ENCODE measurements around the gene UBAC2.

UBAC2 gene

DNA sequence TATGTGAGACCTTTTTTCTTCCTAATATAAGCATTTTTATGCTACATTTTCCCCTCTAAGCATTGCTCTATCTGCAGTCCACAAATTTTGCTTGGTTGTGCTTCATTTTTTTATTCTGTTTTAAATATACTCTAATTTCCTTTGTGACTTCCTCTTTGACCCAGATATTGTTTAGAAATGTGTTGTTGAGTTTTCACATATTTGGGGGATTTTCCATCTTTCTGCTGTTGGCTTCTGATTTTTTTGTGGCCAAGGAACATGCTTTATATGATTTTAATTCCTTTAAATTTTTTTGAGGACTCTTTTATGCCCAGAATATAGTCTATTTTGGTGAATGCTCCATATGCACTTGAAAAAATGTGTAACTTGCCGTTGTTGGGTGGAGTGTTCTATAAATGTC is 22.9 kb downstream of the UBAC2 start:
- TF ChIP-seq, protein P1, sequence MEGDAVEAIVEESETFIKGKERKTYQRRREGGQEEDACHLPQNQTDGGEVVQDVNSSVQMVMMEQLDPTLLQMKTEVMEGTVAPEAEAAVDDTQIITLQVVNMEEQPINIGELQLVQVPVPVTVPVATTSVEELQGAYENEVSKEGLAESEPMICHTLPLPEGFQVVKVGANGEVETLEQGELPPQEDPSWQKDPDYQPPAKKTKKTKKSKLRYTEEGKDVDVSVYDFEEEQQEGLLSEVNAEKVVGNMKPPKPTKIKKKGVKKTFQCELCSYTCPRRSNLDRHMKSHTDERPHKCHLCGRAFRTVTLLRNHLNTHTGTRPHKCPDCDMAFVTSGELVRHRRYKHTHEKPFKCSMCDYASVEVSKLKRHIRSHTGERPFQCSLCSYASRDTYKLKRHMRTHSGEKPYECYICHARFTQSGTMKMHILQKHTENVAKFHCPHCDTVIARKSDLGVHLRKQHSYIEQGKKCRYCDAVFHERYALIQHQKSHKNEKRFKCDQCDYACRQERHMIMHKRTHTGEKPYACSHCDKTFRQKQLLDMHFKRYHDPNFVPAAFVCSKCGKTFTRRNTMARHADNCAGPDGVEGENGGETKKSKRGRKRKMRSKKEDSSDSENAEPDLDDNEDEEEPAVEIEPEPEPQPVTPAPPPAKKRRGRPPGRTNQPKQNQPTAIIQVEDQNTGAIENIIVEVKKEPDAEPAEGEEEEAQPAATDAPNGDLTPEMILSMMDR (IDR thresholded peaks at IDR 0.05; ENCODE audit: control extremely low read depth, extremely low read depth, low read depth, missing control alignments) = no peak
- DNase-seq (ENCODE audit: extremely low spot score) = no peak
- ChIA-PET CTCF (interaction anchor here (1.7 kb wide), 1 partner anchor 43 kb away, joined by 6 read pairs; no protein-coding TSS in a partner anchor), POLR2A (no interaction called here)

DNA sequence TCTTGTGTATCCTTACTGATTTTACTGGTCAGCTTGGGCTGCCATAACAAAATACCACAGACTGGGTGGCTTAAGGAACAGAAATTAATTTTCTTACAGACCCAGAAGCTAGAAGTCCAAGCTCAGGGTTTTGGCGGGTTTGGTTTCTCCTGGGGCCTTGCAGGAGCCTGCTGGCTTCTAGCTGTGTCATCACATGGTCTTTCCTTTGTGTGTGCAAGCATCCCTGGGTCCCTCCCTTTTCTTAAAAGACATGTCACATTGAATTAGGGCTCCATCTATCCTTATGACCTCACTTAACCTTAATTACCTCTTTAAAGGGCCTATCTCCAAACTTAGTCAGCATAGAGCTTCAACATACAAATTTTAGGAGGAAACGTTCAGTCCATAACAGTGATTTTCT is 23.4 kb downstream of the UBAC2 start:
- POLR2A ChIA-PET = no interaction called here
- CTCF ChIA-PET = interaction anchor here (1.7 kb wide), 1 partner anchor 42 kb away, joined by 6 read pairs; no protein-coding TSS in a partner anchor
- TF ChIP-seq, protein P1 (IDR thresholded peaks at IDR 0.05; ENCODE audit: control extremely low read depth, extremely low read depth, low read depth, missing control alignments) = no peak
- DNase-seq (ENCODE audit: extremely low spot score) = no peak

DNA sequence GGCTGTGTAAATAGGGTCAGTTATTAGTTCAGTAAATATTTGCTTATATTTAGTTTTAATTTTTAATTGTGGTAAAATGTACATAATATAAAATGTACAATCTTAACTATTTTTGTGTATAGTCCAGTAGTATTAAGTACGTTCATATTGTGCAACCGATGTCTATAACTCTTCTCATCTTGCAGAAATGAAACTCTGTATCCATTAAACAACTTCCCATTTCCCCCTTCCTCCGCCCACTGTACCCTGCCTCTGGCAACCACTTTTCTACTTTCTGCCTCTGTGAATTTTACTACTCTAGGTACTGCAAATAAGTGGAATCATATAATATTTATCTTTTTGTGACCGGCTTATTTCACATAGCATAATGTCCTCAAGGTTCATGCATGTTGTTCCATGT is 24.4 kb downstream of the UBAC2 start:
- DNase-seq (ENCODE audit: extremely low spot score) = no peak
- ChIA-PET CTCF (interaction anchor here (0.8 to 1.4 kb wide), 2 partner anchors 41 to 74 kb away, joined by 3 read pairs; no protein-coding TSS in a partner anchor), POLR2A (no interaction called here)
- TF ChIP-seq, protein P1 (IDR thresholded peaks at IDR 0.05; ENCODE audit: control extremely low read depth, extremely low read depth, low read depth, missing control alignments) = no peak

DNA sequence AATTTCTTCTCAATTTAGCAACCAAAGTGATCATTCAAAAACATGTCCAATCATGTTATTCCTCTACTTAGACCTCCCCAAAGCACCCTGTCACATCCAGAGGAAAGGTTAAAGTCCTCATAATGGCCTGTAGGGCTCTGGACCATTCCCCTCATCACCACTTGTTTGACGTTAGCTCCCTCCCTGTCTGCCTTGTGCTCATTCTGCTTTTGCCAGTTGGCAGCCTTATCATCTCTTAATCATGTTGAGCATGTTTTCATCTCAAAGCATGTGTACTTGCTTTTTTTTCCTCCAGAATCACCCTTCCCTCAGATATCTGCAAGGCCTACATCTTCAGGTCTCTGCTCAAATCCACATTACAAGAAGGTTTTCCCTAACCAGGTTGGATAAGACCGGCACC is 25.9 kb downstream of the UBAC2 start:
- TF ChIP-seq, protein P1 (IDR thresholded peaks at IDR 0.05; ENCODE audit: control extremely low read depth, extremely low read depth, low read depth, missing control alignments) = no peak
- POLR2A ChIA-PET = no interaction called here
- CTCF ChIA-PET = interaction anchor here (1.0 to 1.8 kb wide), 3 partner anchors 39 to 43 kb away, joined by 3 to 4 read pairs (median 3); no protein-coding TSS in a partner anchor
- DNase-seq (ENCODE audit: extremely low spot score) = no peak

DNA sequence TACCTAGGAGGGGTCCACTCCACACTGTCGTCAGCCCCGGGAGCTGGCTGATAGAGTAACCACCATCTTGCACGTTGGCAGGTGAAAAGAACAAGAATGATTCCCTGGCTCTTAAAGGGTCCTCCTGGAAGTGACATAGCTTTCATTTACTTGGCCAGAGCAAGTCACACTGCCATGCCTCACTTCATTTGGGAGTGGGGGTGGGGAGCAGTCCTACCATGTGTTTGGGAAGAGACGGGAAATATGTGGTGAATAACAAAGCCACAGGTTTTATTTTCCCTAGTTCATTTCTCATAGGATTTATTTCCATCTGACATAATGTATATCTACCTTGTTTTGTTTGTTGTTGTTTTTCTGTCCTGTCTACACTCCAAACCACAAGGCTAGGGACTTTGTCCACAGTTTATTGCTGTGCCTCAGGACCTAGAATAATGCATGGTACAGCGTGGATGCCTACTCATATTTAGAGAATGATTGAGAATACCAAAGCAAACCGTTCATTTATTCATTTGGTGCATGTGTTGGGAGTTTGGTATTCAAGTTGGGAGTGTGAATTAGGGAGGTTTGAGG is 26.8 kb downstream of the UBAC2 start:
- DNase-seq (ENCODE audit: extremely low spot score) = no peak
- TF ChIP-seq, protein P1 (IDR thresholded peaks at IDR 0.05; ENCODE audit: control extremely low read depth, extremely low read depth, low read depth, missing control alignments) = no peak
- ChIA-PET CTCF (interaction anchor here (1.0 to 1.8 kb wide), 3 partner anchors 39 to 51 kb away, joined by 3 to 4 read pairs (median 4); no protein-coding TSS in a partner anchor), POLR2A (interaction anchor here (0.7 kb wide), 1 partner anchor 723 kb away, joined by 3 read pairs; no protein-coding TSS in a partner anchor)

DNA sequence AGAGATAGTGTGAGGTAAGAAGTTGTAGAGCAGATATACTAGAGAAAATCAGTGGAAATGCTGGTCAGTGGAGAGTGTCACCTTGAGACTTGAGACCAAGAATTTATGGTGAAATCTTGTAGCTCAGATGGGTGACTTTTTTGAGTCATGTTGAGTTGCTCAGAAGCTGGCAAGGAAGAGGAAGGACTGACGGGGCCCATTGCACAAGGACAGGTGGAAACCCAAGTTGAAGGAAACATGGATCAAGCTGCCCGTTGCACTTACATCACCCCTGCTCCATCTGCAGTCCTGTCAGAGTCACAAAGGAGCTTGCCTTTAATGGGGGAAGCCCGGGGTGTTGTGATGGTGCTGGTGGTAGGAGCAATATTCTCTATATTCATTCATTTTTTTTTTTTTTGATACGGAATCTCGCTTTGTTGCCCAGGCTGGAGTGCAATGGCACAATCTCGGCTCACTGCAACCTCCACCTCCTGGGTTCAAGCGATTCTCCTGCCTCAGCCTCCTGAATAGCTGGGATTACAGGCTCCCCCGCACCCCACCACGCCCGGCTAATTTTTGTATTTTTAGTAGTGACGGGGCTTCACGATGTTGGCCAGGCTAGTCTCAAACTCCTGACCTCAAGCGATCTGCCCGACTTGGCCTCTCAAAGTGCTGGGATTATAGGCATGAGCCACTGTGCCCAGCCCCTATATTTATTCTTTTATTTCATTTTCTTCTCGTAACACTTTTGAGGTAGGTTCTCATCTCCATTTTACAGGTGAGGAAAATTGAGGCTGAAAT is 27.4 kb downstream of the UBAC2 start:
- ChIA-PET POLR2A (interaction anchor here (0.7 kb wide), 1 partner anchor 724 kb away, joined by 3 read pairs; no protein-coding TSS in a partner anchor), CTCF (interaction anchor here (0.7 to 1.8 kb wide), 4 partner anchors 22 to 52 kb away, joined by 3 to 4 read pairs (median 4); no protein-coding TSS in a partner anchor)
- TF ChIP-seq, protein P1 (IDR thresholded peaks at IDR 0.05; ENCODE audit: control extremely low read depth, extremely low read depth, low read depth, missing control alignments) = no peak
- DNase-seq (ENCODE audit: extremely low spot score) = no peak
